IMR-90 (cell line): ENCODE results near the gene PRR16. TPM values are rescaled to one million over a fixed set of nuclear protein-coding genes. Genes with fewer than 3 reads are reported as not detected.
"Not testable (repeated sequence)": the region's sequence is repeated elsewhere in the genome, so short reads cannot be mapped to it uniquely, and the experiment has no call there.

Source experiments
- ATAC-seq: fragments of 200-7000 bp; cut with Tn5 transposase; 2 replicates; pipeline ENCODE4 v1.9.1; 2020; ENCODE audit warnings: low read depth, mild to moderate bottlenecking, moderate library complexity
- BruUV-seq: library from RNA; stranded (reverse); fragments of 400-500 nt; replicated peaks from 2 replicates; lab custom pipeline; 2021; lab: Mats Ljungman, UMichigan
- CTCF ChIA-PET: fragments of 300-600 bp; formaldehyde crosslinking; extraction: SDS; loops from one replicate; lab custom pipeline; 2021; ENCODE audit warnings: antibody characterized with exemption; lab: Yijun Ruan, JAX
- POLR2A ChIA-PET: fragments of 300-600 bp; sonication (Branson Sonifier 250); formaldehyde crosslinking; loops from one replicate; lab custom pipeline; 2022; ENCODE audit warnings: antibody characterized with exemption; ENCODE audit not compliant: unreplicated experiment; lab: Charles Lee
- DNase-seq: peaks from one replicate; pipeline ENCODE4 v3.0.0; 2013
- H2AFZ ChIP-seq: replicated peaks from 2 replicates; pipeline ENCODE3; 2013; ENCODE audit warnings: low read length, mild to moderate bottlenecking; ENCODE audit not compliant: poor library complexity
- H2AK5ac ChIP-seq: 2 replicates; pipeline ENCODE4 v1.6.1; 2013; ENCODE audit warnings: low read depth, low read length, inconsistent platforms
- H2AK9ac ChIP-seq: replicated peaks from 2 replicates; pipeline ENCODE3; 2013; ENCODE audit warnings: mild to moderate bottlenecking, low read depth, low read length, moderate library complexity; ENCODE audit not compliant: poor library complexity
- H2BK120ac ChIP-seq: 2 replicates; pipeline ENCODE4 v1.6.1; 2013; ENCODE audit warnings: low read depth, low read length, inconsistent platforms
- H2BK15ac ChIP-seq: 3 replicates; pipeline ENCODE4 v1.6.1; 2013; ENCODE audit warnings: low read depth, low read length, inconsistent platforms
- H2BK20ac ChIP-seq: 2 replicates; pipeline ENCODE4 v1.6.1; 2013; ENCODE audit warnings: low read depth, mild to moderate bottlenecking, inconsistent platforms, low read length, moderate library complexity
- H2BK5ac ChIP-seq: 2 replicates; pipeline ENCODE4 v1.6.1; 2013; ENCODE audit warnings: mild to moderate bottlenecking, low read depth, low read length, inconsistent platforms; ENCODE audit not compliant: poor library complexity, severe bottlenecking
- H3K14ac ChIP-seq: replicated peaks from 2 replicates; pipeline ENCODE4 v1.6.1; 2013; ENCODE audit warnings: low read depth, low read length, inconsistent platforms
- H3K18ac ChIP-seq: 2 replicates; pipeline ENCODE4 v1.6.1; 2013; ENCODE audit warnings: low read depth, low read length, control low read depth
- H3K23ac ChIP-seq: 2 replicates; pipeline ENCODE4 v1.6.1; 2013; ENCODE audit warnings: low read depth, low read length, inconsistent platforms
- H3K27ac ChIP-seq: 2 replicates; pipeline ENCODE4 v1.5.1; 2013; ENCODE audit warnings: mild to moderate bottlenecking, control low read depth, low read length; ENCODE audit not compliant: insufficient read depth
- H3K27me3 ChIP-seq: 2 replicates; pipeline ENCODE4 v1.6.1; 2013; ENCODE audit warnings: low read length; ENCODE audit not compliant: control insufficient read depth, insufficient read depth
- H3K36me3 ChIP-seq: 2 replicates; pipeline ENCODE4 v1.6.1; 2013; ENCODE audit warnings: low read length, mixed read lengths; ENCODE audit not compliant: control insufficient read depth, insufficient read depth
- H3K4ac ChIP-seq: 2 replicates; pipeline ENCODE4 v1.6.1; 2013; ENCODE audit warnings: low read depth, low read length, inconsistent platforms
- H3K4me1 ChIP-seq: 2 replicates; pipeline ENCODE4 v1.6.1; 2013; ENCODE audit warnings: low read length, mixed read lengths; ENCODE audit not compliant: control insufficient read depth, insufficient read depth
- H3K4me2 ChIP-seq: 2 replicates; pipeline ENCODE4 v1.6.1; 2013; ENCODE audit warnings: low read depth, mild to moderate bottlenecking, control low read depth, low read length, moderate library complexity
- H3K4me3 ChIP-seq: 2 replicates; pipeline ENCODE4 v1.5.1; 2013; ENCODE audit warnings: low read depth, mild to moderate bottlenecking, control low read depth, low read length, moderate library complexity; ENCODE audit not compliant: insufficient read depth
- H3K56ac ChIP-seq: 2 replicates; pipeline ENCODE4 v1.6.1; 2013; ENCODE audit warnings: low read length, inconsistent platforms; ENCODE audit not compliant: insufficient read depth; ENCODE audit errors: extremely low read depth
- H3K79me1 ChIP-seq, 2 experiments: 2 replicates each; pipeline ENCODE4 v1.6.1; 2013; ENCODE audit warnings: low read length in 2 of 2, inconsistent platforms in 1 of 2, low read depth in 1 of 2
- H3K9ac ChIP-seq: 2 replicates; pipeline ENCODE4 v1.6.1; 2013; ENCODE audit warnings: low read depth, low read length, control low read depth
- H3K9me1 ChIP-seq: 2 replicates; pipeline ENCODE4 v1.6.1; 2013; ENCODE audit warnings: low read length, inconsistent platforms; ENCODE audit not compliant: insufficient read depth
- H3K9me3 ChIP-seq: 2 replicates; pipeline ENCODE4 v1.6.1; 2013; ENCODE audit warnings: low read length; ENCODE audit not compliant: control insufficient read depth, insufficient read depth
- H4K20me1 ChIP-seq: 2 replicates; pipeline ENCODE4 v1.6.1; 2013; ENCODE audit warnings: low read length, inconsistent platforms; ENCODE audit not compliant: insufficient read depth
- H4K5ac ChIP-seq: 2 replicates; pipeline ENCODE4 v1.6.1; 2013; ENCODE audit warnings: mild to moderate bottlenecking, low read depth, low read length, control low read depth
- H4K8ac ChIP-seq, 2 experiments: 2 replicates each; pipeline ENCODE4 v1.6.1; 2013; ENCODE audit warnings: low read depth in 2 of 2, low read length in 2 of 2, control low read depth in 1 of 2, inconsistent platforms in 1 of 2
- H4K91ac ChIP-seq: 2 replicates; pipeline ENCODE4 v1.6.1; 2013; ENCODE audit warnings: low read depth, low read length, inconsistent platforms; ENCODE audit not compliant: insufficient read depth
- WGBS, 2 experiments: methylation state at CpG; one replicate each; pipeline versions ENCODE4 v1.1.5 to v1.1.7; 2013; ENCODE audit warnings: missing lambda C conversion rate in 2 of 2; ENCODE audit not compliant: insufficient read length in 1 of 2; ENCODE audit errors: extremely low coverage in 2 of 2; 5-methylcytosine and 5-hydroxymethylcytosine counted together
- dilution Hi-C: fragments of 300-500 bp; cut with HindIII; formaldehyde crosslinking; loops from one replicate; pipeline ENCODE4 v1.14.3; 2018; ENCODE audit warnings: low sequenced_read_pairs; ENCODE audit not compliant: unreplicated experiment
- in situ Hi-C: fragments of 300-500 bp; cut with MboI; formaldehyde crosslinking; loops from 3 replicates; pipeline ENCODE4 v1.14.3; 2019; ENCODE audit warnings: low sequenced_read_pairs, inconsistent platforms, mixed read lengths
- intact Hi-C: fragments of 100-400 bp; cut with micrococcal nuclease; formaldehyde crosslinking; loops from 2 replicates; pipeline ENCODE4 v1.10.0; 2022
- polyA plus RNA-seq, 3 experiments: library from polyadenylated mRNA; depleted of rRNA; stranded (reverse); fragments of >200 nt; gene quantifications; 2 replicates each; pipeline ENCODE4 v1.2.3, GENCODE V29; 2012; ENCODE audit warnings: low replicate concordance in 1 of 3
- total RNA-seq: library from RNA; depleted of rRNA; stranded (reverse); fragments of >200 nt; gene quantifications from 2 replicates; pipeline ENCODE4 v1.2.3, GENCODE V29; 2012

PRR16 gene
- total and polyA plus RNA-seq, 2 of the 4 experiments (the other 2 are of a cell fraction), result 9.9 to 45.2 TPM

DNA sequence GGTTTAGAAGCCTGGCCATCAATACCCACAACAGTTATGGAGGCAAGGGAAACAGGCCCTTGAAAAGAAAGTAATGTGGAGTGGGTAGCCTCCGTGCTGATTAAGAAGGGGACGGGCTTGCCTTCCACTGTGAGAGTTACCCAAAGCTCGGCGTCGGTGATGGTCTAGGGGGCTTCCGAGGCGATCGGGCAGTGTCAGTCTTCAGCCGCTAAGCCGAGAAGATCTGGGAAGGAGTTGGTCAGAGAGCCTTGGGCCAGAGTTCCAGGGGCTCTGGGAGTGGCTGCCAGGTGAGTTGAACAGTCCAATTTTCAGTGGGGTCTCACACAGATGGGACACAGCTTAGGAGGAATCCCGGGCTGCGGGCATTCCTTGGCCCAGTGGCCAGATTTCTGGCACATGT lies 236.6 kb downstream of the PRR16 start:
- H2BK15ac ChIP-seq, H4K91ac ChIP-seq, H3K4me3 ChIP-seq, H3K4me1 ChIP-seq, H3K27me3 ChIP-seq, intact Hi-C loops, H4K20me1 ChIP-seq, H3K23ac ChIP-seq, in situ Hi-C loops, CTCF ChIA-PET, H2BK120ac ChIP-seq, H2AFZ ChIP-seq, H3K27ac ChIP-seq, H2BK5ac ChIP-seq, H4K8ac ChIP-seq, DNase-seq, dilution Hi-C loops, H3K18ac ChIP-seq, POLR2A ChIA-PET, H2BK20ac ChIP-seq, H4K5ac ChIP-seq, H3K14ac ChIP-seq, H3K4ac ChIP-seq, H3K56ac ChIP-seq, H3K79me1 ChIP-seq, H3K9ac ChIP-seq, H3K4me2 ChIP-seq, H3K36me3 ChIP-seq, H3K9me1 ChIP-seq, BruUV-seq, H3K9me3 ChIP-seq, H2AK9ac ChIP-seq, ATAC-seq, H2AK5ac ChIP-seq: not testable (repeated sequence)
- WGBS, 2 experiments, result no CpG with 5 or more reads among the region's 12 CpGs

DNA sequence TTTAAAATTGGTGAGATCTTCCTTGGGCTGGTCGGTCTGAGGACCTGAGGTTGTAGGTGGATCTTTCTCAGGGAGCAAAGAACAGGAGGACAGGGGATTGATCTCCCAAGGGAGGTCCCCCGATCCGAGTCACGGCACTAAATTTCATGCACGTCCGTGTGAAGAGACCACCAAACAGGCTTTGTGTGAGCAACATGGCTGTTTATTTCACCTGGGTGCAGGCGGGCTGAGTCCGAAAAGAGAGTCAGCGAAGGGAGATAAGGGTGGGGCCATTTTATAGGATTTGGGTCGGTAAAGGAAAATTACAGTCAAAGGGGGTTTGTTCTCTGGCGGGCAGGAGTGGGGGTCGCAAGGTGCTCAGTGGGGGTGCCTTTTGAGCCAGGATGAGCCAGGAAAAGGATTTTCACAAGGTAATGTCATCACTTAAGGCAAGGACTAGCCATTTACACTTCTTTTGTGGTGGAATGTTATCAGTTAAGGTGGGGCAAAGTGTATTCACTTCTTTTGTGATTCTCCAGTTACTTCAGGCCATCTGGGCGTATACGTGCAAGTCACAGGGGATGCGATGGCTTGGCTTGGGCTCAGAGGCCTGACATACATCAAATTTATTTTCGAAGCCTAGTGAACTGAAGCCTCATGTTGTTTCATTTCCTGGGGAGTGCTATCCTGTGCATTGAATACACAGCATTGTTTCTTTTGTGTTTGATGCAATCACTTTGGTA lies 238.9 kb downstream of the PRR16 start:
- H3K9me3 ChIP-seq, H3K79me1 ChIP-seq, H4K91ac ChIP-seq, ATAC-seq, H3K27me3 ChIP-seq, H3K4me3 ChIP-seq, H4K8ac ChIP-seq, H3K27ac ChIP-seq, DNase-seq, BruUV-seq, H2AK9ac ChIP-seq, H2BK120ac ChIP-seq, H3K4me2 ChIP-seq, CTCF ChIA-PET, H3K9me1 ChIP-seq, H2AK5ac ChIP-seq, H3K14ac ChIP-seq, H3K18ac ChIP-seq, H4K20me1 ChIP-seq, dilution Hi-C loops, H2BK15ac ChIP-seq, POLR2A ChIA-PET, H4K5ac ChIP-seq, in situ Hi-C loops, H3K4me1 ChIP-seq, H3K36me3 ChIP-seq, H3K9ac ChIP-seq, H3K23ac ChIP-seq, intact Hi-C loops, H2AFZ ChIP-seq, H3K4ac ChIP-seq, H3K56ac ChIP-seq, H2BK5ac ChIP-seq, H2BK20ac ChIP-seq: not testable (repeated sequence)
- 100% methylated on average over 1 of the region's 16 CpGs; no CpG with 5 or more reads in 1 of the 2 experiments for WGBS, 2 experiments
